Measurements from ENCODE around the gene UNC5B.
A peak's percentile ranks its signal among the peaks of the same experiment; 100 is the strongest.

UNC5B gene

DNA sequence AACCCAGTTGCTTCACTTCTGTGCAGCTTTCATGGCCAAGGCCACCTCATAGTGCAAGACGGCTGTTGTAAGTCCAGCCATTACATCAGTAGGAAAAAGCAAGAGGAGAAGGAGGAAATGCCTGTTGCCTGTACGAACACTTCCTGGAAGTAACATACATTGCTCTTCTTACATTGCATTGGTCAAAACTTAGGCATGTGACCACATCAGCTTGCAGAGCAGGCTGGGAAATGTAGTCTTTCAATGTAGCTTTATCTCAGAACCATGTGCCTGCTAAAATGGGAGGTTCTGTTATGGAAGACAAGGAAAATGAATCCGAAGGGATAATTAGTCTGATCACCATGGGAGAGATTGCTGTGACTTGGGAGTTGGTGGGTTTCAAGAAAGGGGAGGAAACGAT, 111.0 kb downstream of the UNC5B start:
- peak; percentile 10 for DNase-seq (ENCODE audit: low read depth, low spot score)
- no peak overlapping the region for H3K27ac ChIP-seq
- no peak overlapping the region for H3K9ac ChIP-seq (ENCODE audit: insufficient read length)
- H3K4me3 ChIP-seq = no peak overlapping the region
- no peak for TF ChIP-seq FOXP2 (optimal IDR thresholded peaks at IDR 0.05; ENCODE audit: control extremely low read depth, extremely low read length, insufficient read depth)
- TF ChIP-seq EZH2 (IDR thresholded peaks at IDR 0.05) = no peak
- no peak for TF ChIP-seq POLR2AphosphoS5 (IDR thresholded peaks at IDR 0.05; ENCODE audit: borderline replicate concordance, low read depth, low read length)
- no peaks in the 10 kb centered on the region for H3K36me3 ChIP-seq (ENCODE audit: insufficient read depth, low read length)
- H3K9me3 ChIP-seq (ENCODE audit: low read depth, low read length) = no peaks in the 10 kb centered on the region

DNA sequence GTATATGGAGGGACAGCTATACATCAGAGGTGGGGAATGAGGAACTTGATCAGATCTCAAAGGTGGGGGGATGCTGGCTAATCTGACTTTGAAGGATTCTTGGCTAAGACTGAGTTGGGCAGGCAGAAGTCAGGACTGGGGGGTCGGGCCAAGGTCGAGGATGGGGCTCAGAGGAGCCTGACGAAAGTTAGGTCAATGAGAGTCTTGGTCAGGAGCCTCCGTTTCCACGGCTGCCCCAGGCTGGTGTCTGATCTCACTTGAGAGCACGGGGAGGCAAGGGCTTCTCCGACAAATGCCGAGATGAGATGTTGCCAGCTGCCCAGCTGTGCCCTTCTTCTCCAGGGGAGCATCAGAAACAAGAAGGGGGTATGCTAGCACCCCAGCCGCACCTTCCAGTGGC, 112.4 kb downstream of the UNC5B start:
- Histone ChIP-seq H3K4me3 (no peak overlapping the region), H3K9ac (ENCODE audit: insufficient read length) (no peak overlapping the region), H3K9me3 (ENCODE audit: low read depth, low read length) (no peaks in the 10 kb centered on the region), H3K27ac (no peak overlapping the region), H3K36me3 (ENCODE audit: insufficient read depth, low read length) (no peaks in the 10 kb centered on the region)
- no peak for DNase-seq (ENCODE audit: low read depth, low spot score)
- TF ChIP-seq FOXP2 (optimal IDR thresholded peaks at IDR 0.05; ENCODE audit: control extremely low read depth, extremely low read length, insufficient read depth) (no peak), POLR2AphosphoS5 (IDR thresholded peaks at IDR 0.05; ENCODE audit: borderline replicate concordance, low read depth, low read length) (no peak), EZH2 (IDR thresholded peaks at IDR 0.05) (no peak)

DNA sequence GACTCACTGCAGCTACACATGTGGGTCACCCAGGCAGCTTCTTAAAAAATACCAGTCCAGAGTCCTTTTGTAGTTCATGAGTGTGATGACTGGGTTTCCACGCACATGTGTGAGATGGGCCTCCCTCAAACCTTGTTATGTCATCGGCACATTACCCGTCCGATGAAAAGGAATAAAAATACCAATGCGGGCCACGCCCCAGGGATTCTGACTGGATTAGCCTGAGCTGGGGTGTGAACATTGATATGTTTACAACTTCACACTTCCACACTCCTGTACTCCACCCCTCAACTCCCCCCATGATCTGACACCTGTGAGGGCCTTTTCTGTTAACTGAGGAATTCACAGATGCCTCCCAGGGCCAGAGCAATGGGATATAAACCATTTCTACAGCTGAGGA, 112.9 kb downstream of the UNC5B start:
- no peak overlapping the region for H3K4me3 ChIP-seq
- H3K27ac ChIP-seq = no peak overlapping the region
- TF ChIP-seq FOXP2 (optimal IDR thresholded peaks at IDR 0.05; ENCODE audit: control extremely low read depth, extremely low read length, insufficient read depth) (no peak), POLR2AphosphoS5 (IDR thresholded peaks at IDR 0.05; ENCODE audit: borderline replicate concordance, low read depth, low read length) (no peak), EZH2 (IDR thresholded peaks at IDR 0.05) (no peak)
- H3K9me3 ChIP-seq (ENCODE audit: low read depth, low read length) = no peaks in the 10 kb centered on the region
- DNase-seq (ENCODE audit: low read depth, low spot score) = no peak
- H3K9ac ChIP-seq (ENCODE audit: insufficient read length) = no peak overlapping the region
- no peaks in the 10 kb centered on the region for H3K36me3 ChIP-seq (ENCODE audit: insufficient read depth, low read length)

DNA sequence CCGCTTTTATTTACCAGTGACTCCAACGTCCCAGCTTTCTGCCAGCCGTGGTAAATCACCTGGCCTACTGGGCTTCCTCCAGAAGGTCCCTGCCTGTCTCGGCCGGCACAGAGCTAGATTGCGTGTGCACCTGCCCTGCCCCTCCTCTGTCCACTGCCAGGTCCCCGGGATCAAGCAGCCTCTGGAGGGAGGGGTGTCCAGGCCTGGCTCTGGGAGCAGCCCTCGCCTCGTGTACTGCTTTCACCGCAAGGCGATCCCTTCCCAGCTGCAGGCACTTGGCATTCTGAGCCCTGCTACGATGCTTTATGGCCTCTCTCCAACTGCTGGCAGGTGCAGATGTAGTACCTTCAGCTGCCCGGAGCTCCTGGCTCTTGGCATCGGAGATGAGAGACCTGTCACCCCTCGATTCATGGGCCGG, 114.1 kb downstream of the UNC5B start:
- no peak for TF ChIP-seq EZH2 (IDR thresholded peaks at IDR 0.05)
- no peak for TF ChIP-seq POLR2AphosphoS5 (IDR thresholded peaks at IDR 0.05; ENCODE audit: borderline replicate concordance, low read depth, low read length)
- no peak for TF ChIP-seq FOXP2 (optimal IDR thresholded peaks at IDR 0.05; ENCODE audit: control extremely low read depth, extremely low read length, insufficient read depth)
- no peak for DNase-seq (ENCODE audit: low read depth, low spot score)
- H3K36me3 ChIP-seq (ENCODE audit: insufficient read depth, low read length) = no peaks in the 10 kb centered on the region
- no peak overlapping the region for H3K9ac ChIP-seq (ENCODE audit: insufficient read length)
- H3K9me3 ChIP-seq (ENCODE audit: low read depth, low read length) = no peaks in the 10 kb centered on the region
- H3K27ac ChIP-seq = no peak overlapping the region
- no peak overlapping the region for H3K4me3 ChIP-seq

DNA sequence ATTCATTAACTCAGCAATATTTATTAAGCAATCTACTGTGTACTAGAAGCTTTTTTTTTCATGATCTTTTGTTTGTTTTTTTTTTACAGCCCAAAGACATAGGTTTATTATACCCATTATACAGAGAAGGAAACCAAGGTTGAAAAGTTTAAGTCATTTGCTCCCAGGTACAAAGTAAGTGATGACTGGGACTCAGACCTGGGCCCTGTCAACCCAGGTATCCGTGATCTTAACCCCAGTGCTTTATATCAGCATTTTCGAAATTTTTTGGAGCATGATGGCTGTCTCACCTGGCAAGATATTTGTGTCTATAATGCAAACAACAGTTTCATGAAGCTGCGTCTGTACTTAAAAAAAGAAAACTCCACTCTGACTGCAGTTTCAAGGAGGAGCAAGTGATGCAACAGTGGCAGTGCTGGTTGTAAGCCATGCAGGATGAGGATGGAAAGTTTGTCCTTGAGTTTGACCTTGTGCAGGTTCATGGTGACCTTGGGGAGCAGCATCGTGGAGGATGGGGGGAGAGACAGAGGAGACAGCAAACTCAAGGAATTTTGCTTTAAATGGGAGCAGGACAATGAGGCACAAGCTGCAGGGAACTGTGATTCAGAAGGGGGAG, 118.5 kb downstream of the UNC5B start:
- Histone ChIP-seq H3K9ac (ENCODE audit: insufficient read length) (no peak overlapping the region), H3K9me3 (ENCODE audit: low read depth, low read length) (no peaks in the 10 kb centered on the region), H3K36me3 (ENCODE audit: insufficient read depth, low read length) (no peaks in the 10 kb centered on the region), H3K27ac (no peak overlapping the region), H3K4me3 (no peak overlapping the region)
- no peak for DNase-seq (ENCODE audit: low read depth, low spot score)
- no peak for TF ChIP-seq FOXP2 (optimal IDR thresholded peaks at IDR 0.05; ENCODE audit: control extremely low read depth, extremely low read length, insufficient read depth)
- TF ChIP-seq POLR2AphosphoS5 (IDR thresholded peaks at IDR 0.05; ENCODE audit: borderline replicate concordance, low read depth, low read length) = no peak
- TF ChIP-seq EZH2 (IDR thresholded peaks at IDR 0.05) = no peak

DNA sequence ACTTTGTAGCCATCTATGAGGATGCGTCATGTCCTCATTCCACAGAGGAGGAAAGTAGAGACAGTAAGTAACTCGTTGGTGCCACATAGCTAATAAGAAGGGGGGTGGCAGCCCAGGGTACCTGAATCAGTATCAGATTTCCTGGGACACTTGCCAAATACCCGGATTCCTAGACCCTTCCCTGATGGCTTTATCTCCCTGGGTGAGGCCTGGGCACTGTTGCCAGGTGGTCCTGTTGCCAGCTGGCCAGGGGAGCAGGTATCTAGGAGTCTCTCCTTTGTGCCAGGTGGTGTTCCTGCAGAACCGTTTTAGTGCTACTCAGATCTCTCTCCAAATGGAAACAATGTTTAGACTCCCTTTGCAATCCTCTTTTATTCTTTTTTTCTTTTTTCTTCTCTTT, 119.4 kb downstream of the UNC5B start:
- Histone ChIP-seq H3K36me3 (ENCODE audit: insufficient read depth, low read length) (no peaks in the 10 kb centered on the region), H3K4me3 (no peak overlapping the region), H3K27ac (no peak overlapping the region), H3K9me3 (ENCODE audit: low read depth, low read length) (no peaks in the 10 kb centered on the region), H3K9ac (ENCODE audit: insufficient read length) (no peak overlapping the region)
- TF ChIP-seq POLR2AphosphoS5 (IDR thresholded peaks at IDR 0.05; ENCODE audit: borderline replicate concordance, low read depth, low read length) (no peak), EZH2 (IDR thresholded peaks at IDR 0.05) (no peak), FOXP2 (optimal IDR thresholded peaks at IDR 0.05; ENCODE audit: control extremely low read depth, extremely low read length, insufficient read depth) (no peak)
- DNase-seq (ENCODE audit: low read depth, low spot score) = no peak

DNA sequence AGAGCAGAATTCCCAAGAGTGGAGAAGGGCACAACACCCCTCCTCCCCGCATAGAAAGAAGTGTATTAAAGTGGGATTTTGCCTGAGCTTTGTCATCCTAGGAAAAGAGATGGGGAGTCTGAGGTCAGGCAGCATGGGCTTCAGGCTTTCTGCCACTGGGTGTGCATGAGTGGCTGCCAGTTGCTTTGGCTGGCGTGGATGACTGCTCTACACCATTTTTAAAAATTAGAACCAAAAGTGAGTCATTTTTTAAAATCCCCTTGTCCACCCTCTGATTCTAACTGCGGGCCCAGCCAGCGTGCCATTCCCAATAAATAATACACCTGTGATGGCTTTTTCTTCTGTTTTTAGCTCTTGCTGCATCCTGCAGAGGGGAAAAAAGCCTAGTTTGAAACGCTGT, 120.1 kb downstream of the UNC5B start:
- Histone ChIP-seq H3K27ac (no peak overlapping the region), H3K9ac (ENCODE audit: insufficient read length) (no peak overlapping the region), H3K4me3 (no peak overlapping the region), H3K36me3 (ENCODE audit: insufficient read depth, low read length) (no peaks in the 10 kb centered on the region), H3K9me3 (ENCODE audit: low read depth, low read length) (no peaks in the 10 kb centered on the region)
- TF ChIP-seq EZH2 (IDR thresholded peaks at IDR 0.05) (no peak), FOXP2 (optimal IDR thresholded peaks at IDR 0.05; ENCODE audit: control extremely low read depth, extremely low read length, insufficient read depth) (no peak), POLR2AphosphoS5 (IDR thresholded peaks at IDR 0.05; ENCODE audit: borderline replicate concordance, low read depth, low read length) (no peak)
- no peak for DNase-seq (ENCODE audit: low read depth, low spot score)

DNA sequence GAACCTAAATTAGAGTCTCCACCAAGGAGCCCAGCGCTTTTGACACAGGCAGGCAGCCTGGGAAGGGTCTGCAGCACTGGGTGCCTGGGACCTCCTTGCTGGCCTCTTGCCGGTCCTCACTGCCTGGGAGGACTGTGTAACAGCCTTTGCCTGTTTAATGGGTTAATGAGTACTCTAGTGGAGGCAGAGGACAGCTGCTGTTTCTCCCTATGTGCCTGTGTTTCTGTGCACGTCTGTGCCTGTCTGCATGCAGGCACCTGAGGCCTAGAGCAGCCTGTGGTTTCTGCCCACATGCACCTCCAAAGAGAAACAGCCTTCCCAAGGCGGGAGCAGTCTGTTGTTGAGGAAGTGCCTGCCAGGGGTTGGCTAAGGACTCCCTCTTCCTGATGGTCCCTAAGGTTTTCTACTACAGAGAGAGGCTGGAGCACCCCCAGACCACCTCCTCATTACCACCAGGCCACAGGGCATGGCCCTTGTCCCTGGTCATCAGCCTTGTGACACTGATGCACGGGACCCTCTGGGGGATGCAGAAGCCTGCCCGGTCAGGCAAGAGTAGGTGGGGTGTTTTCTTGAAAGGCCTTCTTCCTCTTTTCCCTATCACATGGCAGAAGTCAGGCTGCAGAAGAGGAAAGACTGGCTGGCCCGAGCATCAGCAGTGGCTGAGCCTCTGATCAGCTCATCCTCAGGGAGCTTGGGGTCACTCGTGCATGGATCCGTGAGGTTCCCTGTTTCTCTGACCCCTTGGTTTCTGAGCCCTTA, 120.9 kb downstream of the UNC5B start:
- H3K9ac ChIP-seq (ENCODE audit: insufficient read length) = no peak overlapping the region
- TF ChIP-seq POLR2AphosphoS5 (IDR thresholded peaks at IDR 0.05; ENCODE audit: borderline replicate concordance, low read depth, low read length) (no peak), FOXP2 (optimal IDR thresholded peaks at IDR 0.05; ENCODE audit: control extremely low read depth, extremely low read length, insufficient read depth) (no peak)

More for the DNA sequence above, 120.9 kb downstream of the UNC5B start:
- Histone ChIP-seq H3K36me3 (ENCODE audit: insufficient read depth, low read length) (no peaks in the 10 kb centered on the region), H3K4me3 (no peak overlapping the region), H3K27ac (no peak overlapping the region), H3K9me3 (ENCODE audit: low read depth, low read length) (no peaks in the 10 kb centered on the region)
- no peak for DNase-seq (ENCODE audit: low read depth, low spot score)
